ENCODE results near the gene FBXL19. TPM values are rescaled to one million over a fixed set of nuclear protein-coding genes. Genes with fewer than 3 reads are reported as not detected.
A peak's percentile ranks its signal among the peaks of the same experiment; 100 is the strongest.

FBXL19 gene
- total and polyA plus RNA-seq, 2 of the 13 experiments (the other 11 are each of a cell fraction or from before 2014, with no cell fraction given) = 6.0 to 13.7 TPM

DNA sequence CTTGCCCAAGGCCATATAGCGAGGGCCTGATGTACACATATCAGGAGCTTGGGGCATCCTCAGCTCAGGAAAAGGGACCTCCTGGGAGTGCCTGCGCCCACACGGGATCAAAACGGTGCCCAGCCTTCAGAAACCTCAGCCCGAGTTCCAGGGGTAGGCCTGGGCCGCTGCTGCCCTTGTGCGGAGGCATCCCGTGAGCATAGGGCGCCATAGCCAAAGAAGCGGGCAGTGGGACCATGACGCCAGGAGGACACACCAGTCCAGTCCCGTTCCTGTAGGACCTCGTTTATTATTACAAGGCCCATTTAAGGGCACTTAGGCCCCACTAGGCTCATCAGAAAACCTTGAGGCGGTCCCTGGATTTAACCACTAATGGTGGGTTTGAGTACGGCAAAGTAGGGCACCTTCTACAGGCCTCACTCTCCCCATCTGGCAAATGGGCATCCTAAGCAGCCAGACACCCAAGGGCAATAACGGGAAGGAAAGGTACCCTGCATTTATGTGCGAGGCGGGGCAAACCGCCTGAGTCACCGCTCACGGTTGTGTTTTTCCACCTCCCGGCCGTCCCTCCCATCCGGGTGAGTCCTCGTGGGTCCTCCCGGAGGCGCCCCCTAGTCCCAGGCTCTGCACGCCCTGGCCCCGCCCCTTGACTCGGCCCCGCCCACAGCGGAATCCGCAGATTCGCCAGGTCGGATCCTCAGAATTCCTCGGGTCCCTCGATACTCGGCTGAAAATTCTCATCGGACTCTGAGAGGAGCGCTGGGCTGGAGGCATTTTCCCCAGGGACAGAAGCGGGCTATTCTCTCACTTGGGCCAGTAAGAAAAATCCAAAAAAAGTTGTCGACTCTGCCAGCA lies 33.5 kb downstream of the FBXL19 start (continued):
- TF ChIP-seq PRMT3 (CRISPR knock-in tag; IDR thresholded peaks at IDR 0.05; ENCODE audit: borderline replicate concordance, low read depth) = no peak
- peak; percentile 24; the same call in 1 of the 2 replicates for TF ChIP-seq MYPOP (CRISPR knock-in tag; IDR thresholded peaks at IDR 0.05)
- 0 out of 2 replicates have a peak, but pooled peaks have one; percentile 38 for TF ChIP-seq YEATS4 (CRISPR knock-in tag; IDR thresholded peaks at IDR 0.05; ENCODE audit: borderline replicate concordance)
- TF ChIP-seq ZNF326 (CRISPR knock-in tag; IDR thresholded peaks at IDR 0.05; ENCODE audit: borderline replicate concordance) = no peak
- TF ChIP-seq ZNF670 (CRISPR knock-in tag; IDR thresholded peaks at IDR 0.05; ENCODE audit: borderline replicate concordance) = 0 out of 2 replicates have a peak, but pooled peaks have one; percentile 16
- no peak for TF ChIP-seq SPEN (CRISPR knock-in tag; IDR thresholded peaks at IDR 0.05; ENCODE audit: low read depth)
- no peak for TF ChIP-seq ZIK1 (CRISPR knock-in tag; IDR thresholded peaks at IDR 0.05; ENCODE audit: borderline replicate concordance, low read depth)
- peak in 1 of 2 experiments; percentile 63; a peak in 2 of 4 replicates for TF ChIP-seq EP300 (IDR thresholded peaks at IDR 0.05; ENCODE audit: low read depth in 2 of 2, low read length in 2 of 2)
- no peak for TF ChIP-seq EP300 (CRISPR knock-in tag; IDR thresholded peaks at IDR 0.05; ENCODE audit: borderline replicate concordance)
- TF ChIP-seq ZNF446 (CRISPR knock-in tag; IDR thresholded peaks at IDR 0.05) = peak; percentile 88; the same call in 1 of the 2 replicates
- TF ChIP-seq ZEB1 (IDR thresholded peaks at IDR 0.05; ENCODE audit: insufficient replicate concordance, low read depth) = peak; percentile 84
- TF ChIP-seq SMARCC2 (IDR thresholded peaks at IDR 0.05) = no peak
- peak; percentile 24; the same call in 1 of the 2 replicates for TF ChIP-seq ZNF235 (CRISPR knock-in tag; IDR thresholded peaks at IDR 0.05; ENCODE audit: borderline replicate concordance)
- TF ChIP-seq, protein P1, sequence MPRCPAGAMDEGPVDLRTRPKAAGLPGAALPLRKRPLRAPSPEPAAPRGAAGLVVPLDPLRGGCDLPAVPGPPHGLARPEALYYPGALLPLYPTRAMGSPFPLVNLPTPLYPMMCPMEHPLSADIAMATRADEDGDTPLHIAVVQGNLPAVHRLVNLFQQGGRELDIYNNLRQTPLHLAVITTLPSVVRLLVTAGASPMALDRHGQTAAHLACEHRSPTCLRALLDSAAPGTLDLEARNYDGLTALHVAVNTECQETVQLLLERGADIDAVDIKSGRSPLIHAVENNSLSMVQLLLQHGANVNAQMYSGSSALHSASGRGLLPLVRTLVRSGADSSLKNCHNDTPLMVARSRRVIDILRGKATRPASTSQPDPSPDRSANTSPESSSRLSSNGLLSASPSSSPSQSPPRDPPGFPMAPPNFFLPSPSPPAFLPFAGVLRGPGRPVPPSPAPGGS (CRISPR knock-in tag; IDR thresholded peaks at IDR 0.05) = no peak; the same call in 1 of the 2 replicates
- no peak for TF ChIP-seq HOXA5 (CRISPR knock-in tag; IDR thresholded peaks at IDR 0.05)
- TF ChIP-seq NR0B2 (CRISPR knock-in tag; IDR thresholded peaks at IDR 0.05) = no peak
- TF ChIP-seq KIAA2018 (CRISPR knock-in tag; IDR thresholded peaks at IDR 0.05; ENCODE audit: borderline replicate concordance) = no peak

All from HepG2 (cell line).